Measurements from ENCODE around the gene VKORC1L1.
A peak's percentile ranks its signal among the peaks of the same experiment; 100 is the strongest.
"Not testable (repeated sequence)": the region's sequence is repeated elsewhere in the genome, so short reads cannot be mapped to it uniquely, and the experiment has no call there.

Gene VKORC1L1

GRCh38 chr7:65872776-65873581 lies at the start of gene VKORC1L1:
Gene VKORC1L1 (plus strand): TSS chr7:65873074. CDS start chr7:65873372, 298 bp downstream.
- DNase-seq (ENCODE audit: low spot score): peak; percentile 91

GRCh38 chr7:65827366-65827765 lies 45.5 kb upstream of the VKORC1L1 start:
- DNase-seq (ENCODE audit: low spot score): peak; percentile 70

DNA sequence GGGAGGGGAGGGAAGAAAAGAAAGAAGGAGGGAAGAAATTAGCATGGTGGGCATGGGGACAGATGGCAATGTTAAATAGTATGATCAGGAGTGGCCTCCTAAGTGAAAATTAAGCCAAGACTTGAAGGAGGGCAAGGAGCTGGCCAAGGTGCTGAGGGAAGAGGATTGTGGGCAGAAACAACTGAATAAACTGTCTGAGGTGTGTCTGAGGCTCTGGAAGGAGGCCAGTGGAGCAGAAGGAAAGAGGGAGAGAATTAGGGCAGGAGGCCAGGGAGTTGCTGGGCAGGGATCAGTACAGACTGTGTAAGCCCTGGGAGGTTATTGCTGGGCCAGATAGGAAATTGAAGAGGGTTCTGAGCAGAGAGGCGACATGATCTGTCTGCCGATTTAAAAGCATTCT lies 40.6 kb upstream of the VKORC1L1 start:
- peak; percentile 26 for DNase-seq (ENCODE audit: low spot score)

- DNase-seq (ENCODE audit: low spot score): not testable (repeated sequence)
Measured at GRCh38 chr7:65836684-65837083, 36.2 kb upstream of the VKORC1L1 start.

DNA sequence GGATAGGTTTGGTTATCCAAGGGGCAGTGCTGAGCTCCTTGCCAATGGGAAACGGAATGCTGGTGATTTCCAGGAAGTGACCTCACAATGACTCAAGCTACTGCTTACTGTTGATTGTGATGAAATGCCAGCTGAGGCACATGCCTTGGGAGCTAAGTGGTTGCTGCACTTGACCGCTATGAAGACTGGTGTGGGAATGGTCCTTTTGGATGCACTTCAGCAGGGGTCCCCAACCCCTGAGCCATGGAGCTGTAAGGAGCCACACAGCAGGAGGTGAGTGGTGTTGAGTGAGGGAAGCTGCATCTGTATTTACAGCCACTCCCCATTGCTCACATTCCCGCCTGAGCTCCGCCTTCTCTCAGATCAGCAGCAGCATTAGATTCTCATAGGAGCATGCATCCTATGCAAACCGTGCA lies 35.3 kb upstream of the VKORC1L1 start:
- peak; percentile 82 for DNase-seq (ENCODE audit: low spot score)

- DNase-seq (ENCODE audit: low spot score): no peak
Measured at GRCh38 chr7:65839846-65840245, 33.0 kb upstream of the VKORC1L1 start.

- no peak for DNase-seq (ENCODE audit: low spot score)
Measured at GRCh38 chr7:65840446-65840845, 32.4 kb upstream of the VKORC1L1 start.

- DNase-seq (ENCODE audit: low spot score): not testable (repeated sequence)
Measured at GRCh38 chr7:65843616-65844015, 29.3 kb upstream of the VKORC1L1 start.

GRCh38 chr7:65846008-65846570 lies 26.8 kb upstream of the VKORC1L1 start:
- no peak for DNase-seq (ENCODE audit: low spot score)

DNA sequence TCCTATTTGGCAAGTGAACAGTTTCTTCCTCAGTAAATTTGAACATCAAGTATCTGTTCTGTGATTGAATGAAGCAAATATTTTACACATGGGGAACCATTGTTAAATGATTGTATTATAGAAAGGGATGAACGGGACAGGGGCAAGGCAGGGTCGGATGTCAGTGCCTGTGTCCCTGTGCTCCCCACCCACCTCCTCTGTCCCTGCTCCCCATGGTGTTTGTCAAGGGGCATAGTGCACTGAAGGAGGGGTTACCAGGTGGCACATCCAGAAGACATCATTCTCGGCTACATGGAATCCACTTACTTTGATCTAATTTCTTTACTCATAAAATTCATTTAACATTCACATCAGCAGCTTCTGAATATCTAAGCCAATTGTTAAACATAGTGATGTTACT lies 19.4 kb upstream of the VKORC1L1 start:
- DNase-seq (ENCODE audit: low spot score): not testable (repeated sequence)

GRCh38 chr7:65853892-65854291 lies 19.0 kb upstream of the VKORC1L1 start:
- DNase-seq (ENCODE audit: low spot score): not testable (repeated sequence)

GRCh38 chr7:65857321-65857894 lies 15.5 kb upstream of the VKORC1L1 start:
- DNase-seq (ENCODE audit: low spot score): not testable (repeated sequence)

DNA sequence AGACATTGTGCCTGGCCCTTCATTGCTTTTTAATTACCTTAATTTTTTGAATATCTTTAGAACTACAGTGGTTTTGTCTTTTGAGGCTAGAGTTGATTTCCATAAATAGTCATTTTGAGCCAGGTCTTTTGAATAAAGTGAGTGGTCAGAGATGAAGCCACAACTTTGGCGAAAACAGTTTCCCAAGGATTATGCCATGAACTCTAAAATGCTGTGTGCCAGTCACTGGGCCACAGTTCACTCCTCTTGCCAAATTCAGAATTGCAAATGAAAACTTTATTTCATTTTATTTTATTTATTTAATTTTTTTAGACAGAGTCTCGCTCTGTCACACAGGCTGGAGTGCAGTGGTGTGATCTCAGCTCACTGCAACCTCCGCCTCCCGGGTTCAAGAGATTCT lies 14.2 kb upstream of the VKORC1L1 start:
- DNase-seq (ENCODE audit: low spot score): not testable (repeated sequence)

GRCh38 chr7:65866244-65866643 lies 6.6 kb upstream of the VKORC1L1 start:
- DNase-seq (ENCODE audit: low spot score): not testable (repeated sequence)

DNA sequence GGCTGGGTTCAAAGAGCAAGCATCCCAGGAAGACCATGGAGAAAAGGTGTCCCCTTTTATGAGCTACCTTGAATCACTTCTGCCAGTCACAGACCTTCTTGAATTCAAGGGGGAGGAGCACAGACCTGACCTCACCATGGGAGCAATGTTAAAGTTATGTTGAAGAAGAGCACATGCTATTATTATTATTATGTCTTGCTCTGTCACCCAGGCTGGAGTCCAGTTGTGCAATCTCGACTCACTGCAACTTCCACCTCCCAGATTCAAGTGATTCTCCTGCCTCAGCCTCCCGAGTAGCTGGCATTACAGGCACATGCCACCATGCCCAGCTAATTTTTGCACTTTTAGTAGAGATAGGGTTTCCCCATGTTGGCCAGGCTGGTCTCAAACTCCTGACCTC lies 5.2 kb upstream of the VKORC1L1 start:
- DNase-seq (ENCODE audit: low spot score): not testable (repeated sequence)

GRCh38 chr7:65869312-65869711 lies 3.6 kb upstream of the VKORC1L1 start:
- DNase-seq (ENCODE audit: low spot score): peak; percentile 51

DNA sequence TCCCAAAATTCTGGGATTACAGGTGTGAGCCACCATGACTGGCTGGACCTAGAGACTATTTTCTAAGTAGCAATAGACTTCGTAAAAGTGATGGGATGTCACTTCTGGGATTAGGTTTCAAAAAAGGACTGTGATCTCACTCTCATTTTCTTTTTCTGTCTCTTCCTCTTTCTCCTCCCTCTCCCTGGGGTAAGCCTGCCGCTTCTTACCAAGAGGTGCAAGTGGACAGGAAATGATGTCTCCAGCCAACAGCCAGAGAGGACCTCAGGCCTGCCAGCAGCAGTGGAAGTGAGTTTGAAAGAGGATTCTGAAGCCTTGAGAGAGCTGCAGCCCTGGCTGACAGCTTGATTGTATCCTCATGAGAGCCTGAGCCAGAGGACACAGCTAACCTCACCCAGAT lies 1.4 kb upstream of the VKORC1L1 start:
- not testable (repeated sequence) for DNase-seq (ENCODE audit: low spot score)

DNA sequence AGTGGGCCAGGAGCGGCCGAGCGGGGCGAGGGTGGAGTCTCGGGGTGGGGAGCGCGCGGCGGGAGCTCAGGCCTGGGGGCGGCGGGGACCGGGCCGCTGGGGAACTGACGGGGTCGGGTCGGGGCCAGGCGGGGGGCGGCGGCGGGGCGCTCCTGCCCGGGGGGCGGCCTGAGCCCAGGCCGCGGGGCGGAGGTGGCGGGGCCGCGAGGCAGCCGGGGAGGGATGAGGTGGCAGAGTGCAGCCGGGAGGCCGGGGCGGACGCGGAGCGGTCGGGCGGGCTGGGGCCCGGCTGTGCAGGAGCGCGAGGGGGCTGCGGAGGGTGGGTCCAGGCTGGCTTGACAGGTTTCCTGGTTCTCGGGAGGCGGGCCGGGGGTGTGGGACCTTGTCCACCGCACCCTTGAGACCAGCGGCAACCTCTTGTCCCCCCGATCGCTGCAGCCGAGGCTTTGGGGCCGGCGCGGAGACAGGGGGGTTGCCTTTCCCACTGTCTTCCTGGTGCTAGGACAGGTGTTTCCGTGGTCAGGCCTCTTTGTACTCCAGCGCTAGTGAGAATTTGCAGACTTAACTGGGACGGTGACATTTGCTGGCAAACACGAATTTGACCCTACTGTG lies 814 bp downstream of the VKORC1L1 start:
- peak; percentile 11 for DNase-seq (ENCODE audit: low spot score)

DNA sequence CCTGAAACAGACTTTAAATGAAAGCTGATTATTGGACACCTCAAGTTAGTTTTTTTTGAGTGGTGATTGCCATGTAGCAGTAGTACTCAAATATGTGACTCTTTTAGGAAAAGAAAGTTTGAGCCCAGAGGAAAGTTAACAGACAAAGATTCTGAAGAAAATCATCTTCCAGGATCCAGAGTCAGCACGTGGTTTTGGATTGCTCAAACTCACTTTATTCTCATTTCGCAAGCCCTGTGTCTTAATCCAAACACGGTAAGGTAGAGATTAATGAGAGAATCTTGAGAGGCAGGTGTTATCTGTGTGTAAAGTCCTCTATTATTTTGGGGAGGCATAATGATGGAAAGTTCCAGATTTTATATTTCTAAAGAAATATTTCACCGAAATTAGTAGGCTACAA lies 2.8 kb downstream of the VKORC1L1 start:
- DNase-seq (ENCODE audit: low spot score): not testable (repeated sequence)

DNA sequence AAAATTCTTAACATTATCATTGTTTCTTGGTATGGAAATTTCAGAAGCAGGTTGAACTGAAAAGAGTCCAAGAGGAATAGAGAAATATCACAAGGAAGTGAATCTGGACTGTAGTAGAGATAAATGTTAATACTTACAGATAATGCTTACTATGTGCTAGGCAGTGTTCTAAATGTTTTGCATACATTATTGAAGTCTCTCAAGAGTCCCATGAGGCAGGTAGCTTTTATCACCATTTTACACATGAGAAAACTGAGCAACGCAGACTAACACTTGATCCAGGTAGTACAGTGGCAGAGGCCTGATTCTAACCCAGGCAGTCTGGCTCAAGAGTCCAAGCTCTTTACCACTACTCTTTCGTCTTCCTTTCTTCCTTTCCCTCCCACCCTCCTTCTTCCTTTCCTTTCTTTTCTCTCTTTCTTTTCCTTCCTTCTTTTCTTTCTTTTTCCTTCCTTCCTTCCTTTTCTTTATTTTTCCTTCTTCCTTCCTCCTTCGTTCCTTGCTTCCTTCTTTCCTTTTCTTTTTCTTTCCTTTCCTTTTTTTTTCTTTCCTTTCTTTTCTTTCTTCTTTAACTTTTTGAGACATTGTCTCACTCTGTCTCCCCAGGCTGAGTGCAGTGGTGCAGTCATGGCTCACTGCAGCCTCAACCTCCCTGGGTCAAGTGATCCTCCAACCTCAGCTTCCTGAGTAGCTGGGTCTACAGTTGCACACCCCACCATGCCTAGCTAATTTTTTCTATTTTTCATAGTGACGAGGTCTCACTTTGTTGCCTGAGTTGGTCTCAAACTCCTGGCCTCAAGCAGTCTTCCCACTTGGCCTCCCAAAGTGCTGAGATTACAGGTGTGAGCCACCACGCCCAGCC lies 6.6 kb downstream of the VKORC1L1 start:
- DNase-seq (ENCODE audit: low spot score): not testable (repeated sequence)

GRCh38 chr7:65880242-65880641 lies 7.4 kb downstream of the VKORC1L1 start:
- DNase-seq (ENCODE audit: low spot score): not testable (repeated sequence)

DNA sequence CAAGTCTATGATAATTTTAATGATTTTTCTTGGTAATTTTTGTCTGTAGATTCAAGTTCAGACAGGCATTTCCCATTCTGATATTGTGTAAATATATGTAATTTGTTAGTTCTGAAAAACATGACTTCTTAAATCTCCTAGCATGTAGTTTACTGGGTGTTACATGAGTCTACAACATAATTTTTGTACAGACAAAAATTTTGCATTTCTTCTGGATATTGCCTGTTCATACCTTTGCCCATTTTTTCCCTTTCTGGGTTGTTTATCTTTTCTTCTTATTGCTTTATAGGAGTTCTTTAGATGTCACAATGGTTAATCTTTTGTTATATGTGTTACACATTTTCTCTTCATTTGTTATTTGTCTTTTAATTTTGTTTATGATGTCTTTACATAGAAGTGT lies 12.1 kb downstream of the VKORC1L1 start:
- DNase-seq (ENCODE audit: low spot score): not testable (repeated sequence)

Measured in RKO (cell line).